B cell (primary cell): Measurements from ENCODE around the gene PCDH8. TPM values are rescaled to one million over a fixed set of nuclear protein-coding genes. Genes with fewer than 3 reads are reported as not detected.

Experiments
- ATAC-seq: fragments of 200-7000 bp; cut with Tn5 transposase; one replicate; pipeline ENCODE4 v1.10.0; 2021; ENCODE audit warnings: low read depth, mild to moderate bottlenecking, moderate number of reproducible peaks, moderate library complexity
- CTCF ChIA-PET: fragments of 350-600 bp; sonication (Branson Sonifier 250); formaldehyde crosslinking; loops from one replicate; lab custom pipeline; 2021; ENCODE audit warnings: antibody characterized with exemption, inconsistent platforms; lab: Charles Lee
- POLR2A ChIA-PET: fragments of 350-600 bp; sonication (Branson Sonifier 250); formaldehyde crosslinking; loops from one replicate; lab custom pipeline; 2021; ENCODE audit warnings: antibody characterized with exemption; lab: Charles Lee
- DNase-seq: peaks from one replicate; pipeline ENCODE4 v3.0.0; 2013
- H2AFZ ChIP-seq: 2 replicates; pipeline ENCODE4 v1.6.1; 2012; ENCODE audit warnings: mild to moderate bottlenecking, low read depth, low read length; ENCODE audit not compliant: insufficient read depth, poor library complexity, severe bottlenecking
- H3K27ac ChIP-seq, 2 donors: 1 replicate in 1 of 2; 2 replicates in 1 of 2; pipeline ENCODE4 v1.5.1; 2012 to 2013; ENCODE audit warnings: low read length in 2 of 2, mild to moderate bottlenecking in 2 of 2, moderate library complexity in 1 of 2
- H3K27me3 ChIP-seq, 4 experiments: fragments of 200-600 bp in 1 of 4; sonication (generic) in 1 of 4; replicated peaks in 1 of 4; 1 replicate in 2 of 4; 2 replicates in 2 of 4; pipeline versions ENCODE4 v1.6.1 to v1.7.0; 2013 to 2016; ENCODE audit warnings: low read length in 3 of 4, mild to moderate bottlenecking in 2 of 4, mixed read lengths in 1 of 4, moderate library complexity in 1 of 4; ENCODE audit not compliant: insufficient read depth in 4 of 4, control insufficient read depth in 3 of 4; ENCODE audit errors: control extremely low read depth in 1 of 4
- H3K36me3 ChIP-seq, 2 experiments: replicated peaks in 1 of 2; 1 replicate in 1 of 2; 2 replicates in 1 of 2; pipeline versions ENCODE4 v1.6.1 to v1.7.1; 2013; ENCODE audit warnings: low read length in 1 of 2; ENCODE audit not compliant: insufficient read depth in 2 of 2, control insufficient read depth in 1 of 2; ENCODE audit errors: control extremely low read depth in 1 of 2, extremely low read depth in 1 of 2
- H3K4me1 ChIP-seq, 2 donors: fragments of 200-600 bp in 1 of 2; sonication (generic) in 1 of 2; 1 replicate in 1 of 2; 2 replicates in 1 of 2; pipeline versions ENCODE4 v1.5.1 to v1.6.1; 2013 to 2017; ENCODE audit warnings: low read length in 2 of 2; ENCODE audit not compliant: control insufficient read depth in 2 of 2, insufficient read depth in 2 of 2
- H3K4me2 ChIP-seq: replicated peaks from 2 replicates; pipeline ENCODE3; 2012; ENCODE audit warnings: mild to moderate bottlenecking, low read depth, low read length; ENCODE audit not compliant: poor library complexity, severe bottlenecking
- H3K4me3 ChIP-seq, 5 experiments: fragments of 200-600 bp in 1 of 5; sonication (generic) in 1 of 5; 1 replicate in 3 of 5; 2 replicates in 2 of 5; pipeline versions ENCODE4 v1.5.1 to v1.7.0; 2011 to 2016; ENCODE audit warnings: low read length in 4 of 5, mild to moderate bottlenecking in 4 of 5, low read depth in 2 of 5, control low read depth in 1 of 5, moderate library complexity in 1 of 5; ENCODE audit not compliant: insufficient read depth in 1 of 5; ENCODE audit errors: control extremely low read depth in 1 of 5, extremely low read depth in 1 of 5
- H3K79me2 ChIP-seq: fragments of 200-600 bp; sonication (generic); one replicate; pipeline ENCODE4 v1.6.0; 2016; ENCODE audit warnings: low read length; ENCODE audit not compliant: control insufficient read depth, insufficient read depth
- H3K9ac ChIP-seq: fragments of 200-600 bp; sonication (generic); 2 replicates; pipeline ENCODE4 v1.6.1; 2017; ENCODE audit warnings: mild to moderate bottlenecking, low read length, moderate library complexity
- H3K9me3 ChIP-seq, 3 donors: one replicate each; pipeline versions ENCODE4 v1.6.1 to v1.7.1; 2013; ENCODE audit warnings: low read length in 2 of 3; ENCODE audit not compliant: control insufficient read depth in 2 of 3, insufficient read depth in 1 of 3; ENCODE audit errors: control extremely low read depth in 1 of 3
- H4K20me1 ChIP-seq: 2 replicates; pipeline ENCODE4 v1.6.0; 2012; ENCODE audit warnings: mild to moderate bottlenecking, low read length; ENCODE audit not compliant: insufficient read depth, control insufficient read depth, poor library complexity, severe bottlenecking
- H3K27ac Mint-ChIP-seq: one replicate; pipeline ENCODE4 v1.8.0; 2021; ENCODE audit warnings: mixed read lengths
- H3K27me3 Mint-ChIP-seq: one replicate; pipeline ENCODE4 v1.8.0; 2021; ENCODE audit warnings: mixed read lengths
- H3K4me1 Mint-ChIP-seq: one replicate; pipeline ENCODE4 v1.8.0; 2021; ENCODE audit warnings: mixed read lengths
- H3K4me3 Mint-ChIP-seq: one replicate; pipeline ENCODE4 v1.8.0; 2021; ENCODE audit warnings: mixed read lengths
- H3K9me3 Mint-ChIP-seq: one replicate; pipeline ENCODE4 v1.8.0; 2022; ENCODE audit warnings: mixed read lengths; ENCODE audit not compliant: insufficient read depth
- EZH2 ChIP-seq: IDR thresholded peaks from 2 replicates; pipeline ENCODE4 v1.6.1; 2012; ENCODE audit warnings: borderline replicate concordance, low read depth, mild to moderate bottlenecking, moderate library complexity, low read length; ENCODE audit not compliant: insufficient read depth, poor library complexity, severe bottlenecking
- WGBS: methylation state at CpG from one replicate; pipeline ENCODE4 v1.1.5; 2013; ENCODE audit warnings: missing lambda C conversion rate; ENCODE audit not compliant: insufficient coverage; 5-methylcytosine and 5-hydroxymethylcytosine counted together
- intact Hi-C: fragments of 100-400 bp; cut with micrococcal nuclease; formaldehyde crosslinking; loops from one replicate; pipeline ENCODE4 v1.10.0; 2022
- polyA plus RNA-seq: library from polyadenylated mRNA; depleted of rRNA; stranded (reverse); fragments of >200 nt; gene quantifications from 2 replicates; pipeline ENCODE4 v1.2.3, GENCODE V29; 2012
- total RNA-seq, 2 donors: library from RNA; stranded (reverse); fragments of 120-200 nt in 1 of 2; gene quantifications; 1 replicate in 1 of 2; 2 replicates in 1 of 2; pipeline versions ENCODE4 v1.2.3 to v1.2.4, GENCODE V29; 2013 to 2022
- TF ChIP-seq, protein P1 (sequence below): fragments of 200-600 bp; IDR thresholded peaks from one replicate; pipeline ENCODE4 v1.8.0; 2022; ENCODE audit warnings: antibody characterized with exemption, mild to moderate bottlenecking

PCDH8 gene
- total and polyA plus RNA-seq, 2 donors (not counting 1 experiment from before 2014, with no cell fraction given), result not detected

DNA sequence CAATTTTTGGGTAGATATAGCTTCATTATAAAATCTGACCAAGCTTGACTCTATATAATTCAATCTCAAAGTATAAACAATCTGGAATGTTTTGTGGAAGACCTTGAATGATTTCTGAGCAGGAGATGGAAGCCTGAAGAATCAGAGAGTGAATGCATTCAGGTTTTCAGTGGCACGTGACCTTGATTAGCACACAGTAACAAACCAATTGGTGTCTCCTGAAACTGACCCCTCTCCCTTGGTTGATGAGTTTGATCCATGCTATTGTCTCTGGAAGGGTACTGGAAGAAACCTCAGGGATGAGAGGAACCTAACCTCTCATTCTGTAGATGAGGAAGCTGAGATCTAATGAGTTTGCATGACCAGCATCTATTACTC lies 39.6 kb downstream of the PCDH8 start:
- Histone ChIP-seq H3K79me2 (no peaks in the 10 kb centered on the region), H3K4me2 (no peak overlapping the region), H3K36me3 (no peaks in the 10 kb centered on the region), H3K4me3 (no peak overlapping the region), H4K20me1 (no peaks in the 10 kb centered on the region), H3K27me3 (peaks cover 0 to 3% (median 0%) of the 10 kb centered on the region in 4 experiments), H2AFZ (no peak overlapping the region), H3K4me1 (no peaks in the 10 kb centered on the region), H3K9me3 (no peaks in the 10 kb centered on the region), H3K9ac (no peak overlapping the region), H3K27ac (no peak overlapping the region)
- DNase-seq, result no peak
- Mint-ChIP-seq H3K4me1 (no peaks in the 10 kb centered on the region), H3K9me3 (no peaks in the 10 kb centered on the region), H3K27ac (no peak overlapping the region), H3K27me3 (peaks cover 18% of the 10 kb centered on the region), H3K4me3 (no peak overlapping the region)
- ChIA-PET CTCF (interaction anchor here (0.9 to 1.9 kb wide), 9 partner anchors 21 to 202 kb away, joined by 3 to 9 read pairs (median 6); no protein-coding TSS in a partner anchor), POLR2A (no interaction called here)
- no peak for ATAC-seq
- TF ChIP-seq EZH2, result no peak
- TF ChIP-seq, protein P1, sequence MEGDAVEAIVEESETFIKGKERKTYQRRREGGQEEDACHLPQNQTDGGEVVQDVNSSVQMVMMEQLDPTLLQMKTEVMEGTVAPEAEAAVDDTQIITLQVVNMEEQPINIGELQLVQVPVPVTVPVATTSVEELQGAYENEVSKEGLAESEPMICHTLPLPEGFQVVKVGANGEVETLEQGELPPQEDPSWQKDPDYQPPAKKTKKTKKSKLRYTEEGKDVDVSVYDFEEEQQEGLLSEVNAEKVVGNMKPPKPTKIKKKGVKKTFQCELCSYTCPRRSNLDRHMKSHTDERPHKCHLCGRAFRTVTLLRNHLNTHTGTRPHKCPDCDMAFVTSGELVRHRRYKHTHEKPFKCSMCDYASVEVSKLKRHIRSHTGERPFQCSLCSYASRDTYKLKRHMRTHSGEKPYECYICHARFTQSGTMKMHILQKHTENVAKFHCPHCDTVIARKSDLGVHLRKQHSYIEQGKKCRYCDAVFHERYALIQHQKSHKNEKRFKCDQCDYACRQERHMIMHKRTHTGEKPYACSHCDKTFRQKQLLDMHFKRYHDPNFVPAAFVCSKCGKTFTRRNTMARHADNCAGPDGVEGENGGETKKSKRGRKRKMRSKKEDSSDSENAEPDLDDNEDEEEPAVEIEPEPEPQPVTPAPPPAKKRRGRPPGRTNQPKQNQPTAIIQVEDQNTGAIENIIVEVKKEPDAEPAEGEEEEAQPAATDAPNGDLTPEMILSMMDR, result no peak
- WGBS, result no CpG with 5 or more reads among the region's 1 CpG
- intact Hi-C loops, result loop anchor here (1.0 kb wide), 1 partner anchor 144 kb away; no protein-coding TSS in a partner anchor

DNA sequence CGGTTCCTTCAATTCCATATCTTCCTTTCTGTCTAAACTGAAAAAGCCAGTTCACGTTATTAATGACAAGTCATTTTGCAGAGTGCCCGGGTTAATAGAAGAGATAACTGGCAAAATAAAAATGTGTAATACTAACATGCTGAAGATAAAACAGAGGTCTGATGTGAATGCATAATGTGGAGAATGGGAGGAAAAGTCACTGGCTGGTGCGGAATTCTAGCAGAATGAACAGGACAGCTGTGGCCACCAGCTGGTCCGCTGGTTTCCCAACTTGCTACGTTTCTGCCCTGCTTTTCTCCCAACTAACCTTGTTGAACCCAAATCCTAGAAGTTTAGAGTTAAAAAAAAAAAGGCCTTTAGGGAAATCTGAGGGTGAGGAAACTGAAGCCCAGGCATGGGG lies 42.4 kb downstream of the PCDH8 start:
- Mint-ChIP-seq H3K4me3 (no peak overlapping the region), H3K27me3 (peaks cover 31% of the 10 kb centered on the region), H3K27ac (no peak overlapping the region), H3K9me3 (no peaks in the 10 kb centered on the region), H3K4me1 (no peaks in the 10 kb centered on the region)
- no peaks in the 10 kb centered on the region for H4K20me1 ChIP-seq
- no peak for DNase-seq
- H3K4me1 ChIP-seq, result no peaks in the 10 kb centered on the region
- TF ChIP-seq, protein P1, result no peak
- TF ChIP-seq EZH2, result no peak
- no peaks in the 10 kb centered on the region for H3K9me3 ChIP-seq
- no peaks in the 10 kb centered on the region for H3K79me2 ChIP-seq
- no peak overlapping the region for H3K4me2 ChIP-seq
- no peaks in the 10 kb centered on the region for H3K36me3 ChIP-seq
- ChIA-PET POLR2A (no interaction called here), CTCF (no interaction called here)
- H3K4me3 ChIP-seq, result no peak overlapping the region
- intact Hi-C loops, result no loop called here
- H3K27me3 ChIP-seq, result peaks cover 0 to 3% (median 0%) of the 10 kb centered on the region in 4 experiments
- no peak overlapping the region for H3K27ac ChIP-seq
- 100% methylated on average over 2 of the region's 6 CpGs for WGBS
- no peak for ATAC-seq
- no peak overlapping the region for H2AFZ ChIP-seq
- no peak overlapping the region for H3K9ac ChIP-seq
